WTC11 (cell line): ENCODE measurements around the gene RAB22A. TPM values are rescaled to one million over a fixed set of nuclear protein-coding genes. Genes with fewer than 3 reads are reported as not detected.

Source experiments
- ATAC-seq: fragments of 200-7000 bp; cut with Tn5 transposase; 2 replicates; pipeline ENCODE4 v1.10.0; 2021; ENCODE audit warnings: mild to moderate bottlenecking, moderate library complexity
- CTCF ChIA-PET: fragments of 300-600 bp; sonication (Branson Sonifier 250); formaldehyde crosslinking; loops from one replicate; lab custom pipeline; 2021; ENCODE audit warnings: antibody characterized with exemption; lab: Charles Lee
- POLR2A ChIA-PET: fragments of 350-600 bp; sonication (Branson Sonifier 250); formaldehyde crosslinking; loops from one replicate; lab custom pipeline; 2021; ENCODE audit warnings: antibody characterized with exemption; lab: Charles Lee
- DNase-seq: peaks from one replicate; pipeline ENCODE4 v3.0.0; 2021; ENCODE audit warnings: low spot score
- H3K27ac Mint-ChIP-seq: 2 replicates; pipeline ENCODE4 v1.8.0; 2021; ENCODE audit warnings: mixed read lengths
- H3K27me3 Mint-ChIP-seq: 2 replicates; pipeline ENCODE4 v1.8.0; 2021; ENCODE audit warnings: low read depth, mild to moderate bottlenecking, moderate library complexity, mixed read lengths
- H3K36me3 Mint-ChIP-seq: 2 replicates; pipeline ENCODE4 v1.8.0; 2021; ENCODE audit warnings: mixed read lengths
- H3K4me1 Mint-ChIP-seq: 2 replicates; pipeline ENCODE4 v1.8.0; 2022; ENCODE audit warnings: mixed read lengths
- H3K4me3 Mint-ChIP-seq: 2 replicates; pipeline ENCODE4 v1.8.0; 2021; ENCODE audit warnings: mild to moderate bottlenecking, moderate library complexity, mixed read lengths
- H3K9me3 Mint-ChIP-seq: 2 replicates; pipeline ENCODE4 v1.8.0; 2021; ENCODE audit warnings: mixed read lengths
- ATF2 ChIP-seq: sonication (generic); formaldehyde crosslinking; IDR thresholded peaks from 2 replicates; pipeline ENCODE4 v1.8.1; 2022; ENCODE audit warnings: low read depth, missing genetic modification reagents, borderline replicate concordance
- CTCF ChIP-seq: fragments of 200-600 bp; IDR thresholded peaks from 2 replicates; pipeline ENCODE4 v1.8.0; 2022; ENCODE audit warnings: antibody characterized with exemption
- E2F4 ChIP-seq: sonication (generic); formaldehyde crosslinking; IDR thresholded peaks from 2 replicates; pipeline ENCODE4 v1.8.1; 2022; ENCODE audit warnings: low read depth, mild to moderate bottlenecking, moderate library complexity, missing genetic modification reagents, borderline replicate concordance
- ERG ChIP-seq: fragments of 250-450 bp; sonication (Bioruptor Pico); IDR thresholded peaks from 2 replicates; pipeline ENCODE4 v1.8.0; 2021; ENCODE audit warnings: mild to moderate bottlenecking
- FOXJ3 ChIP-seq: sonication (generic); formaldehyde crosslinking; IDR thresholded peaks from 2 replicates; pipeline ENCODE4 v1.9.0; 2021; ENCODE audit warnings: missing genetic modification reagents, mild to moderate bottlenecking, borderline replicate concordance
- GTF2I ChIP-seq: fragments of 250-450 bp; sonication (Bioruptor Pico); conservative IDR thresholded peaks from 2 replicates; pipeline ENCODE4 v1.4.0; 2021; ENCODE audit warnings: mild to moderate bottlenecking
- IRF1 ChIP-seq: sonication (generic); formaldehyde crosslinking; IDR thresholded peaks from 2 replicates; pipeline ENCODE4 v1.8.0; 2023; ENCODE audit warnings: missing genetic modification reagents
- JUN ChIP-seq: sonication (generic); formaldehyde crosslinking; IDR thresholded peaks from 2 replicates; pipeline ENCODE4 v1.8.0; 2023; ENCODE audit warnings: mild to moderate bottlenecking, missing genetic modification reagents
- MAX ChIP-seq: sonication (generic); formaldehyde crosslinking; IDR thresholded peaks from 2 replicates; pipeline ENCODE4 v1.8.0; 2022; ENCODE audit warnings: mild to moderate bottlenecking, missing genetic modification reagents
- MXD4 ChIP-seq: fragments of 250-450 bp; sonication (Bioruptor Pico); IDR thresholded peaks from 2 replicates; pipeline ENCODE4 v1.8.0; 2021; ENCODE audit warnings: mild to moderate bottlenecking, moderate library complexity, borderline replicate concordance
- NFE2L1 ChIP-seq: sonication (generic); formaldehyde crosslinking; IDR thresholded peaks from 2 replicates; pipeline ENCODE4 v1.8.1; 2023; ENCODE audit warnings: missing genetic modification reagents
- NR1H2 ChIP-seq: sonication (generic); formaldehyde crosslinking; IDR thresholded peaks from 2 replicates; pipeline ENCODE4 v1.9.0; 2021; ENCODE audit warnings: mild to moderate bottlenecking, moderate library complexity, missing genetic modification reagents
- PRRX2 ChIP-seq: fragments of 250-450 bp; sonication (Bioruptor Pico); IDR thresholded peaks from 2 replicates; pipeline ENCODE4 v1.8.0; 2021; ENCODE audit warnings: mild to moderate bottlenecking
- SMAD4 ChIP-seq: sonication (generic); formaldehyde crosslinking; IDR thresholded peaks from 2 replicates; pipeline ENCODE4 v1.8.0; 2022; ENCODE audit warnings: mild to moderate bottlenecking, missing genetic modification reagents
- ZNF121 ChIP-seq: sonication (generic); formaldehyde crosslinking; IDR thresholded peaks from 2 replicates; pipeline ENCODE4 v1.8.0; 2023; ENCODE audit warnings: missing genetic modification reagents
- ZNF532 ChIP-seq: fragments of 250-450 bp; sonication (Bioruptor Pico); IDR thresholded peaks from 2 replicates; pipeline ENCODE4 v1.9.0; 2021; ENCODE audit warnings: mild to moderate bottlenecking, borderline replicate concordance
- total RNA-seq: library from RNA; stranded (reverse); gene quantifications from 3 replicates; pipeline ENCODE4 v1.2.3, GENCODE V29; 2021

Gene RAB22A
- total RNA-seq, 1 experiment from 2014 or later, result 6.0 TPM

- ATAC-seq (no peak), DNase-seq (no peak)
- Mint-ChIP-seq H3K27me3 (no peaks in the 10 kb centered on the region), H3K27ac (no peak overlapping the region), H3K9me3 (no peaks in the 10 kb centered on the region), H3K36me3 (peaks cover 5% of the 10 kb centered on the region), H3K4me1 (no peaks in the 10 kb centered on the region), H3K4me3 (no peak overlapping the region)
- ChIA-PET POLR2A (no interaction called here), CTCF (interaction anchor here (1.3 kb wide), 1 partner anchor 74 kb away, joined by 3 read pairs; no protein-coding TSS in a partner anchor)
- TF ChIP-seq MAX (CRISPR knock-in tag) (no peak), ZNF121 (CRISPR knock-in tag) (no peak), GTF2I (CRISPR knock-in tag) (no peak), MXD4 (CRISPR knock-in tag) (no peak), CTCF (no peak), ERG (CRISPR knock-in tag) (no peak), SMAD4 (CRISPR knock-in tag) (no peak), NFE2L1 (CRISPR knock-in tag) (no peak), E2F4 (CRISPR knock-in tag) (no peak), NR1H2 (CRISPR knock-in tag) (no peak), FOXJ3 (CRISPR knock-in tag) (no peak), IRF1 (CRISPR knock-in tag) (no peak), PRRX2 (CRISPR knock-in tag) (no peak), ATF2 (CRISPR knock-in tag) (no peak), JUN (CRISPR knock-in tag) (no peak), ZNF532 (CRISPR knock-in tag) (no peak)
Observed at GRCh38 chr20:58322083-58322482, 12.6 kb downstream of the RAB22A start.
